ENCODE data around the gene SFTPA1. TPM values are rescaled to one million over a fixed set of nuclear protein-coding genes. Genes with fewer than 3 reads are reported as not detected.
A peak's percentile ranks its signal among the peaks of the same experiment; 100 is the strongest.
"Not testable (repeated sequence)": the region's sequence is repeated elsewhere in the genome, so short reads cannot be mapped to it uniquely, and the experiment has no call there.

Gene SFTPA1
- total RNA-seq, 2 donors from 2014 or later, result 0.77 to 8.8 TPM

GRCh38 chr10:79604294-79604693, 6.4 kb upstream of the SFTPA1 start:
- intact Hi-C loops (cut with DNase I), result no loop called here

GRCh38 chr10:79605308-79605707, 5.4 kb upstream of the SFTPA1 start:
- intact Hi-C loops (cut with DNase I), result loop anchor here (5.0 kb wide), 1 partner anchor 68 kb away; no protein-coding TSS in a partner anchor
- Histone ChIP-seq H3K4me1 (no peaks in the 10 kb centered on the region), H3K27ac (no peak overlapping the region), H3K27me3 (no peaks in the 10 kb centered on the region), H3K36me3 (no peaks in the 10 kb centered on the region), H3K4me3 (no peak overlapping the region), H3K9ac (ENCODE audit: low read depth in 2 of 2, low read length in 2 of 2) (no peak overlapping the region), H3K9me3 (no peaks in the 10 kb centered on the region)
- no peak for DNase-seq
- no peak for TF ChIP-seq CTCF (IDR thresholded peaks at IDR 0.05)

More at GRCh38 chr10:79604294-79604693, 6.4 kb upstream of the SFTPA1 start:
- DNase-seq, result no peak
- no peak for TF ChIP-seq CTCF (IDR thresholded peaks at IDR 0.05)
- Histone ChIP-seq H3K9me3 (no peaks in the 10 kb centered on the region), H3K4me3 (no peak overlapping the region), H3K27me3 (no peaks in the 10 kb centered on the region), H3K36me3 (no peaks in the 10 kb centered on the region), H3K27ac (no peak overlapping the region), H3K9ac (ENCODE audit: low read depth in 2 of 2, low read length in 2 of 2) (no peak overlapping the region), H3K4me1 (no peaks in the 10 kb centered on the region)

- Histone ChIP-seq H3K4me1 (no peaks in the 10 kb centered on the region), H3K9me3 (no peaks in the 10 kb centered on the region), H3K27me3 (no peaks in the 10 kb centered on the region), H3K4me3 (no peak overlapping the region), H3K36me3 (no peaks in the 10 kb centered on the region), H3K9ac (ENCODE audit: low read depth in 2 of 2, low read length in 2 of 2) (no peak overlapping the region), H3K27ac (no peak overlapping the region)
- intact Hi-C loops (cut with DNase I), result loop anchor here (5.0 kb wide), 1 partner anchor 71 kb away; no protein-coding TSS in a partner anchor
- TF ChIP-seq CTCF (IDR thresholded peaks at IDR 0.05), result peak; percentile 44
- DNase-seq, result peak; percentile 34
Observed at GRCh38 chr10:79608505-79609375, 2.0 kb upstream of the SFTPA1 start.

- H3K9me3 ChIP-seq; intact Hi-C loops (cut with DNase I); H3K9ac ChIP-seq (ENCODE audit: low read depth in 2 of 2, low read length in 2 of 2); DNase-seq; H3K4me3 ChIP-seq; H3K27ac ChIP-seq; H3K36me3 ChIP-seq; H3K4me1 ChIP-seq; H3K27me3 ChIP-seq: not testable (repeated sequence)
Observed at GRCh38 chr10:79611193-79611976, 646 bp downstream of the SFTPA1 start.

GRCh38 chr10:79615577-79615976, 4.8 kb downstream of the SFTPA1 start:
- Histone ChIP-seq H3K36me3 (no peaks in the 10 kb centered on the region), H3K4me1 (no peaks in the 10 kb centered on the region), H3K27me3 (no peaks in the 10 kb centered on the region), H3K4me3 (no peak overlapping the region), H3K9ac (ENCODE audit: low read depth in 2 of 2, low read length in 2 of 2) (no peak overlapping the region), H3K9me3 (no peaks in the 10 kb centered on the region), H3K27ac (no peak overlapping the region)
- no peak for DNase-seq
- intact Hi-C loops (cut with DNase I), result no loop called here
- TF ChIP-seq CTCF (IDR thresholded peaks at IDR 0.05), result no peak

Data from colonic mucosa (tissue), 4 donors.